Neural progenitor cell (in vitro differentiated cells): ENCODE measurements around the gene XIST. TPM values are rescaled to one million over a fixed set of nuclear protein-coding genes. Genes with fewer than 3 reads are reported as not detected.

Source experiments
- DNase-seq: peaks from one replicate; pipeline ENCODE4 v3.0.0-alpha.2; 2016; ENCODE audit warnings: low spot score
- H2AFZ ChIP-seq: fragments of 200-600 bp; sonication (generic); replicated peaks from 2 replicates; pipeline ENCODE4 v1.6.1; 2016; ENCODE audit warnings: antibody characterized with exemption
- H3F3A ChIP-seq: fragments of 200-600 bp; sonication (generic); 2 replicates; pipeline ENCODE4 v1.6.1; 2016; ENCODE audit warnings: antibody characterized with exemption, low read depth
- H3K27ac ChIP-seq: fragments of 200-600 bp; sonication (generic); 2 replicates; pipeline ENCODE4 v1.5.1; 2016; ENCODE audit warnings: mild to moderate bottlenecking
- H3K27me3 ChIP-seq: fragments of 200-600 bp; sonication (generic); 2 replicates; pipeline ENCODE4 v1.6.1; 2016; ENCODE audit warnings: mild to moderate bottlenecking, moderate library complexity
- H3K36me3 ChIP-seq: fragments of 200-600 bp; sonication (generic); 2 replicates; pipeline ENCODE4 v1.5.1; 2016
- H3K4me1 ChIP-seq: fragments of 200-600 bp; sonication (generic); 2 replicates; pipeline ENCODE4 v1.6.1; 2016; ENCODE audit warnings: mixed run types
- H3K4me2 ChIP-seq: fragments of 200-600 bp; sonication (generic); 2 replicates; pipeline ENCODE4 v1.6.1; 2016
- H3K4me3 ChIP-seq: fragments of 200-600 bp; sonication (generic); 2 replicates; pipeline ENCODE4 v1.5.1; 2016
- H3K79me2 ChIP-seq: fragments of 200-600 bp; sonication (generic); 2 replicates; pipeline ENCODE4 v1.6.1; 2016; ENCODE audit warnings: low read depth
- H3K9ac ChIP-seq: fragments of 200-600 bp; sonication (generic); 2 replicates; pipeline ENCODE4 v1.6.1; 2016
- H3K9me3 ChIP-seq: fragments of 200-600 bp; sonication (generic); 2 replicates; pipeline ENCODE4 v1.5.1; 2016; ENCODE audit warnings: low read depth
- H4K20me1 ChIP-seq: fragments of 200-600 bp; sonication (generic); 2 replicates; pipeline ENCODE4 v1.6.1; 2016; ENCODE audit warnings: low read depth
- H3K27ac Mint-ChIP-seq: 3 replicates; pipeline ENCODE4 v1.8.0; 2021; ENCODE audit warnings: mixed read lengths
- H3K27me3 Mint-ChIP-seq: 2 replicates; pipeline ENCODE4 v1.8.0; 2022; ENCODE audit warnings: low read depth, mild to moderate bottlenecking, inconsistent platforms, moderate library complexity, mixed read lengths; ENCODE audit not compliant: insufficient read depth
- H3K36me3 Mint-ChIP-seq: 3 replicates; pipeline ENCODE4 v1.8.0; 2021; ENCODE audit warnings: mixed read lengths
- H3K4me1 Mint-ChIP-seq: 3 replicates; pipeline ENCODE4 v1.8.0; 2021; ENCODE audit warnings: mixed read lengths
- H3K4me3 Mint-ChIP-seq: 3 replicates; pipeline ENCODE4 v1.8.0; 2021; ENCODE audit warnings: mild to moderate bottlenecking, moderate library complexity, mixed read lengths
- H3K9me3 Mint-ChIP-seq: 3 replicates; pipeline ENCODE4 v1.8.0; 2020; ENCODE audit warnings: mixed read lengths
- CTCF ChIP-seq: fragments of 200-600 bp; sonication (generic); IDR thresholded peaks from 2 replicates; pipeline ENCODE4 v1.5.1; 2017; ENCODE audit warnings: antibody characterized with exemption, mild to moderate bottlenecking
- EZH2 ChIP-seq: fragments of 200-600 bp; sonication (generic); IDR thresholded peaks from 2 replicates; pipeline ENCODE4 v1.6.1; 2017; ENCODE audit warnings: antibody characterized with exemption, mild to moderate bottlenecking, moderate library complexity
- EZH2phosphoT487 ChIP-seq: fragments of 200-600 bp; sonication (generic); IDR thresholded peaks from 2 replicates; pipeline ENCODE4 v1.6.1; 2017; ENCODE audit warnings: antibody characterized with exemption
- total RNA-seq: library from RNA; depleted of rRNA; stranded (reverse); fragments of >200 nt; gene quantifications from 2 replicates; pipeline ENCODE4 v1.2.3, GENCODE V29; 2015; ENCODE audit warnings: low replicate concordance

XIST gene
- total RNA-seq, 1 donor from 2014 or later = not detected

GRCh38 chrX:73825569-73825968, 26.9 kb downstream of the XIST start:
- H3K9ac ChIP-seq = no peak overlapping the region
- H3K27me3 ChIP-seq = no peaks in the 10 kb centered on the region
- H3K9me3 ChIP-seq = no peaks in the 10 kb centered on the region
- no peaks in the 10 kb centered on the region for H3K36me3 ChIP-seq
- H2AFZ ChIP-seq = no peak overlapping the region
- H3K27ac Mint-ChIP-seq = no peak overlapping the region
- no peaks in the 10 kb centered on the region for H3K9me3 Mint-ChIP-seq
- no peak for DNase-seq
- no peaks in the 10 kb centered on the region for H4K20me1 ChIP-seq
- no peak overlapping the region for H3K4me3 ChIP-seq
- H3K36me3 Mint-ChIP-seq = no peaks in the 10 kb centered on the region
- H3K27ac ChIP-seq = no peak overlapping the region
- H3K4me1 Mint-ChIP-seq = no peaks in the 10 kb centered on the region
- no peaks in the 10 kb centered on the region for H3K27me3 Mint-ChIP-seq
- no peaks in the 10 kb centered on the region for H3K4me1 ChIP-seq
- no peak overlapping the region for H3K4me2 ChIP-seq
- no peaks in the 10 kb centered on the region for H3K79me2 ChIP-seq
- no peak overlapping the region for H3K4me3 Mint-ChIP-seq
- no peaks in the 10 kb centered on the region for H3F3A ChIP-seq
- TF ChIP-seq CTCF = no peak
- no peak for TF ChIP-seq EZH2
- TF ChIP-seq EZH2phosphoT487 = no peak

GRCh38 chrX:73823473-73824004, 29.0 kb downstream of the XIST start:
- Histone ChIP-seq H3K4me3 (no peak overlapping the region), H3K79me2 (no peaks in the 10 kb centered on the region), H2AFZ (no peak overlapping the region), H3K4me1 (no peaks in the 10 kb centered on the region), H3K27me3 (no peaks in the 10 kb centered on the region), H3K36me3 (no peaks in the 10 kb centered on the region), H3F3A (no peaks in the 10 kb centered on the region), H3K27ac (no peak overlapping the region), H4K20me1 (no peaks in the 10 kb centered on the region), H3K9me3 (no peaks in the 10 kb centered on the region), H3K9ac (no peak overlapping the region), H3K4me2 (no peak overlapping the region)
- Mint-ChIP-seq H3K4me1 (no peaks in the 10 kb centered on the region), H3K4me3 (no peak overlapping the region), H3K27me3 (no peaks in the 10 kb centered on the region), H3K27ac (no peak overlapping the region), H3K9me3 (no peaks in the 10 kb centered on the region), H3K36me3 (no peaks in the 10 kb centered on the region)
- no peak for DNase-seq
- TF ChIP-seq EZH2 = no peak
- no peak for TF ChIP-seq CTCF
- no peak for TF ChIP-seq EZH2phosphoT487

GRCh38 chrX:73822775-73823174, 29.7 kb downstream of the XIST start:
- no peak overlapping the region for H3K27ac ChIP-seq
- Mint-ChIP-seq H3K4me3 (no peak overlapping the region), H3K36me3 (no peaks in the 10 kb centered on the region), H3K4me1 (no peaks in the 10 kb centered on the region), H3K27me3 (no peaks in the 10 kb centered on the region), H3K27ac (no peak overlapping the region), H3K9me3 (no peaks in the 10 kb centered on the region)
- H3K4me2 ChIP-seq = no peak overlapping the region
- TF ChIP-seq EZH2 (no peak), EZH2phosphoT487 (no peak), CTCF (no peak)
- H3K4me3 ChIP-seq = no peak overlapping the region
- H3F3A ChIP-seq = no peaks in the 10 kb centered on the region
- no peaks in the 10 kb centered on the region for H3K9me3 ChIP-seq
- no peak overlapping the region for H3K9ac ChIP-seq
- no peaks in the 10 kb centered on the region for H3K36me3 ChIP-seq
- H3K4me1 ChIP-seq = no peaks in the 10 kb centered on the region
- H3K27me3 ChIP-seq = no peaks in the 10 kb centered on the region
- DNase-seq = no peak
- no peaks in the 10 kb centered on the region for H4K20me1 ChIP-seq
- no peaks in the 10 kb centered on the region for H3K79me2 ChIP-seq
- no peak overlapping the region for H2AFZ ChIP-seq
